ENCODE data around the gene BEST2. TPM values are rescaled to one million over a fixed set of nuclear protein-coding genes. Genes with fewer than 3 reads are reported as not detected.

The BEST2 gene
- total RNA-seq, 2 experiments from 2014 or later, result not detected

GRCh38 chr19:12778017-12778904 is 26.7 kb downstream of the BEST2 start:
- POLR2A ChIA-PET, result interaction anchor here (1.7 to 6.2 kb wide), 2 partner anchors 11 to 16 kb away, joined by 8 to 110 read pairs; partner anchors contain the start of gene JUNB
- CTCF ChIA-PET, result interaction anchor here (0.5 to 25.8 kb wide), 13 partner anchors 9 to 98 kb away, joined by 3 to 598 read pairs (median 4); partner anchors contain the start of genes GET3, JUNB, PRDX2 and THSD8

DNA sequence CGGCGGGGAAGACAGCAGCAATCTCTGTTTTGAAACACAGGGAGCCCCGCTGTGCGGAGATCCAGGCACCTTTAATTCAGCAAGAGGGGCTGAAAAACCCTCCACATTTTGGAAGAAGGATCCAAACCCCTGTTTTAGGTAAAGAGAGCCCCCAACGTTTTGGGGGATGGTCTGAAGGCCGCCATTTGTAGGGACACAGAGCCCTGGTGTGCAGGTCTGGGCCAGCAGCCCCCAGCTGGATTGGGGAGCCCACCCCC is 27.2 kb downstream of the BEST2 start:
- ChIA-PET CTCF (interaction anchor here (0.5 to 25.8 kb wide), 8 partner anchors 9 to 69 kb away, joined by 3 to 598 read pairs (median 5); partner anchors contain the start of genes JUNB, PRDX2 and THSD8), POLR2A (interaction anchor here (1.7 to 6.2 kb wide), 2 partner anchors 10 to 15 kb away, joined by 8 to 110 read pairs; partner anchors contain the start of gene JUNB)

DNA sequence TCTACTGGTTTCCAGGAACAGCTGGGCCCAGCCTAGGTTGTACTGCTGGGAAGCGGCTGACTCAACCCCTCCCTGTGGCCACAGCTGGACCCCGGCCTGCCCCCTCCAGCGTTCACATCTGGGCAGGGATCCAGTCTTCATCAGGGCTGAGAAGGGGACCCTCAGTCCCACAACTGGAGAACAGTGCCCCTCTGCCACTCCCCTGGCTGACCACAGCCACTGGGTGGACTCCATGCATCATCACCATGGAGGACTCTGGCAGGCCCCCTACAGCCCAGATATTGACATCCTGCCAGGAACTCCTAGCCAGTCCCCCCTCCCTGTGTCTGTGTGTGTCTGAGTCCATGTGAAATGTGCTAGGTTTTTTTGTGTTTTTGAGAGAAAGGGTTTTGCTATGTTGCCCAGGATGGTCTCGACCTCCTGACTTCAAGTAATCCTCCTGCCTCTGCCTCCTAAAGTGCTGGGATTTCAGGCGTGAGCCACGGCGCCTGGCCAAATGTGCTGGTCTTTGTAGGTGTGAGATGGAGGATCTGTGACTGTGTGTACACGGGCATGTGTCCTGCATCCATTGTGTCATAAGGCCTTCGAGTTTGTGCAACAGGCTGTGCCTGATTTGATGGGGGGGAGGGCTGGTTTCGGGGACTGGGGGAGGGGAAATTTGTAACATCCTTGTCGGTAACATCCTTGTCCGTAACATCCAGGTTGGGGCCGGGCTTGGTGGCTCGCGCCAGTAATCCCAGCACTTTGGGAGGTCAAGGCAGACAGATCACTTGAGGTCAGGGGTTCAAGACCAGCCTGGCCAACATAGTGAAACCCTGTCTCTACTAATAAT is 27.8 kb downstream of the BEST2 start:
- ChIA-PET POLR2A (interaction anchor here (1.7 to 6.2 kb wide), 2 partner anchors 10 to 15 kb away, joined by 8 to 110 read pairs; partner anchors contain the start of gene JUNB), CTCF (interaction anchor here (0.9 to 25.8 kb wide), 6 partner anchors 9 to 69 kb away, joined by 4 to 598 read pairs (median 19); partner anchors contain the start of genes JUNB, PRDX2 and THSD8)

DNA sequence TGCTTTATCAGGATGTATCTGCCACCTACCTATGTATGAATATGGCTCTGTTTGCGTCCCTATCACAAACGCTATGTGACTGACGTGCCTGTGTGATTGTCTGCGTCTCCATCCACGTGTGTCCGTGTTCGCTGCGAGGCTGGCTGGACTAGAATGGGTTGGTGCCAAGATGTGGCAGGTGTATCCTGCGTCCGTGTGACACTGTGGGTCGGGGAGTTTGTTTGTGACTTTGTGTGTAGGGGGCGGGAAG is 30.5 kb downstream of the BEST2 start:
- CTCF ChIA-PET, result interaction anchor here (1.0 to 4.6 kb wide), 4 partner anchors 12 to 48 kb away, joined by 3 to 82 read pairs (median 6); partner anchors contain the start of gene JUNB
- POLR2A ChIA-PET, result interaction anchor here (1.0 to 3.7 kb wide), 5 partner anchors 8 to 50 kb away, joined by 3 to 84 read pairs (median 3); partner anchors contain the start of genes JUNB, PRDX2 and THSD8

GRCh38 chr19:12782424-12783290 is 31.1 kb downstream of the BEST2 start:
- POLR2A ChIA-PET, result interaction anchor here (1.0 to 3.7 kb wide), 5 partner anchors 8 to 50 kb away, joined by 3 to 84 read pairs (median 3); partner anchors contain the start of genes JUNB, PRDX2 and THSD8
- CTCF ChIA-PET, result interaction anchor here (1.0 to 4.6 kb wide), 5 partner anchors 12 to 155 kb away, joined by 3 to 82 read pairs (median 4); partner anchors contain the start of gene JUNB

- CTCF ChIA-PET, result interaction anchor here (0.6 to 4.6 kb wide), 6 partner anchors 10 to 154 kb away, joined by 3 to 82 read pairs (median 4); partner anchors contain the start of gene JUNB
- POLR2A ChIA-PET, result interaction anchor here (1.0 to 3.7 kb wide), 2 partner anchors 9 to 19 kb away, joined by 3 to 84 read pairs; partner anchors contain the start of genes JUNB, PRDX2 and THSD8
Measured at GRCh38 chr19:12783291-12783848, 31.8 kb downstream of the BEST2 start.

DNA sequence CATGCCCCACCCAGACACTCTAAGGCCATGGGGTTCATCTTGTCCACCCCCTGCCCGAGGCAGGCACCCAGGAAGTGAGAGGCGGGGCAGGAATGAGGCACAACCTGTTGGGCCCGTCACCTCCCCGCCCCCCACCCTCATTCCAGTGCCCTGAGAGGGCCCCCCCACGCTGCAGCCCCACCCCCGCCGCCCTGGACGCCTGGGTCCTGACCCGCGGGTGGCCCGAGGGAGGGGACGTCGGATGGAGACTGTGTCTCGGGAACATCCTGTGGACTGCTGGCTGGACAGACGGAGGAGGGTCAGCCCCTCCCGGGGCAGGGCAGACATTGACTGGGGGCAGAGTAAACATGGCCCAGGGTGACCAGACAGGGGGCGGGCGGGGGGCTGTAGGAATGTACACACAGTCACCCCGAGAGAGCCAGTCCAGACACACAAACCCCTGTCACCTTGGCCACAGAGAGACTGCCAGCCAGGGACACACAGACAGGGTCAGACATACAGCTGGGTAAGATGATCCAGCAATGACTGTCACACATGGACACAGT is 32.3 kb downstream of the BEST2 start:
- ChIA-PET POLR2A (interaction anchor here (3.7 kb wide), 1 partner anchor 8 kb away, joined by 84 read pairs; the partner anchor contains the start of gene JUNB), CTCF (interaction anchor here (0.6 to 4.6 kb wide), 3 partner anchors 10 to 18 kb away, joined by 3 to 82 read pairs (median 7); partner anchors contain the start of gene JUNB)

DNA sequence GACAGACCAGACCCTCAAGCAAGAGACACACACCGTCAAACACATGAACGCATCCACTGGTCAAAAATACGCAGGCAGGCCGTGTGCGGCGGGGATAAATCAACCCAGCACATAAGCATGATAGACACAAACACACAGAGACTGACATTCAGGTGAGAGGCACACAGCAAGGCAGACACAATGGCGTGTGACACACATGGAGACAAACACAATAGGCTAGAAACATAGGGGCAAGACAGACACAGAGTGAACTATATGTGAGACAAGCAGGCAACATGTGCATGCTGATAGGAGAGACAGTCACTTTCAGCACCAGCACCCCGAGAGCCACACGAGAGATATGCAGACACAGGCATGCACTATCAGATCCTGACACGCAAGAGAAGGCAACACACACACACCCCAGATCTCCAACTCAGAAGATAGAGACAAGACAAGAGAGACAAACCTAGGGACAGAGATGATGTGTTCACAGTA is 32.8 kb downstream of the BEST2 start:
- POLR2A ChIA-PET, result no interaction called here
- CTCF ChIA-PET, result interaction anchor here (2.4 to 4.6 kb wide), 2 partner anchors 10 to 18 kb away, joined by 7 to 82 read pairs; partner anchors contain the start of gene JUNB

GRCh38 chr19:12784871-12785430 is 33.4 kb downstream of the BEST2 start:
- POLR2A ChIA-PET, result no interaction called here
- CTCF ChIA-PET, result interaction anchor here (1.0 to 3.0 kb wide), 3 partner anchors 9 to 63 kb away, joined by 5 to 13 read pairs (median 5); no protein-coding TSS in a partner anchor

DNA sequence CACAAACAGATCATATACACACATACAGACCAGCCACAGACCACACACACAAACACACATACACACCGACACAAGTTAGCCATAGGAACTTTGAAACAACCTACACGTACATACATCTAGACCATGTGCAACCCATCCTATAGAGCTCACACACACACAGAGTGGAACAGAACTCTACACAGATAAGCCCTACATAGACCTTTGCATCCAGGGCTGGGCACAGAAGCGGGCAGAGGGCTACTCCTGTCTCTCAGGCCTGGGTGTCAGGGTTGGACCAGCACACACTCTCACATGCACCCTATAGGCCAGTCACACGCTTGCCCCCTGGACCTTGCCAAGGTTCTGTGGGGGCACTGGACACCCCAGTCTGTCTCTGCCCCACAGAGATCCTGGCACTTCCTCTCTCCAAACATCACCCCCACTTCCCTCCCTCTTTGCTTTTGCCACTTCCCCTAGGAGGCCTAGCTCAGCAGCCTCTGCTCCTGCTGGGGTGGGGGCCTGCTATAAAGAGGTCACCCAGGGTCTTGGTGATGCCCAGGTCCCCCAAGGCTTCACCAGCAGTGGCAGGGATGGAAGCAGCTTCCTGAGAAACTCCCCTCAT is 33.9 kb downstream of the BEST2 start:
- POLR2A ChIA-PET, result interaction anchor here (0.5 kb wide), 1 partner anchor 13 kb away, joined by 3 read pairs; no protein-coding TSS in a partner anchor
- CTCF ChIA-PET, result interaction anchor here (1.0 to 3.0 kb wide), 3 partner anchors 10 to 62 kb away, joined by 5 to 13 read pairs (median 5); no protein-coding TSS in a partner anchor

GRCh38 chr19:12786141-12786870 is 34.7 kb downstream of the BEST2 start:
- ChIA-PET POLR2A (no interaction called here), CTCF (interaction anchor here (1.2 to 3.3 kb wide), 3 partner anchors 9 to 20 kb away, joined by 4 to 41 read pairs (median 13); no protein-coding TSS in a partner anchor)

DNA sequence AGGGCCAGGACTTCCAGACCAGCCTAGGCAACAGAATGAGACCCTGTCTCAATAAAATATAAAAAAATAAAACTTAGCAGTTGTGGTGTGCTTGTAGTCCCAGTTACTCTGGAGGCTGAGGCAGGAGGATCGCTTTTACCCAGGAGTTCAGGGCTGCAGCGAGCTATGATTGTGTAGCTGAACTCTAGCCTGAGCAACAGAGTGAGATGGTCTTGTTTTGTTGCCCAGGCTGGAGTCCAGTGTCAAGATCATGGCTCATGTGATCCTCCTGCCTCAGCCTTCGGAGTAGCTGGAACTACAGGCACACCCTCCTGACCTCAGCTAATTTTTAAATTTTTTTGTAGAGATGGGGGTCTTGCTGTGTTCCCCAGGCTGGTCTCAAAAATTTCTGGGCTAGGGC is 35.4 kb downstream of the BEST2 start:
- POLR2A ChIA-PET, result no interaction called here
- CTCF ChIA-PET, result interaction anchor here (1.2 to 3.3 kb wide), 3 partner anchors 9 to 21 kb away, joined by 4 to 41 read pairs (median 13); no protein-coding TSS in a partner anchor

DNA sequence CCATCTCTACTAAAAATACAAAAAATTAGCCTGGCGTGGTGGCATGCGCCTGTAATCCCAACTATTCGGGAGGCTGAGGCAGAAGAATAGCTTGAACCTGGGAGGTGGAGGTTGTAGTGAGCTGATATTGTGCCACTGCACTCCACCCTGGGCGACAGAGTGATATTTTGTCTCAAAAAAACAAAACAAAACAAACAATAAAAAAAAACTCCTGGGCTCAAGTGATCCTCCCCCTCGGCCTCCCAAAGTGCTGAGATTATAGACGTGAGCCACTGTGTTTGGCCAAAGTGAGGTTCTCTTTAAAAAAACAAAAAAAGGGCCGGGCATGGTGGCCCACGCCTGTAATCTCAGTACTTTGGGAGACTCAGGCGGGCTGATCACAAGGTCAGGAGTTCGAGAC is 35.9 kb downstream of the BEST2 start:
- CTCF ChIA-PET, result interaction anchor here (3.0 to 3.3 kb wide), 2 partner anchors 9 to 10 kb away, joined by 13 to 41 read pairs; no protein-coding TSS in a partner anchor
- POLR2A ChIA-PET, result no interaction called here

DNA sequence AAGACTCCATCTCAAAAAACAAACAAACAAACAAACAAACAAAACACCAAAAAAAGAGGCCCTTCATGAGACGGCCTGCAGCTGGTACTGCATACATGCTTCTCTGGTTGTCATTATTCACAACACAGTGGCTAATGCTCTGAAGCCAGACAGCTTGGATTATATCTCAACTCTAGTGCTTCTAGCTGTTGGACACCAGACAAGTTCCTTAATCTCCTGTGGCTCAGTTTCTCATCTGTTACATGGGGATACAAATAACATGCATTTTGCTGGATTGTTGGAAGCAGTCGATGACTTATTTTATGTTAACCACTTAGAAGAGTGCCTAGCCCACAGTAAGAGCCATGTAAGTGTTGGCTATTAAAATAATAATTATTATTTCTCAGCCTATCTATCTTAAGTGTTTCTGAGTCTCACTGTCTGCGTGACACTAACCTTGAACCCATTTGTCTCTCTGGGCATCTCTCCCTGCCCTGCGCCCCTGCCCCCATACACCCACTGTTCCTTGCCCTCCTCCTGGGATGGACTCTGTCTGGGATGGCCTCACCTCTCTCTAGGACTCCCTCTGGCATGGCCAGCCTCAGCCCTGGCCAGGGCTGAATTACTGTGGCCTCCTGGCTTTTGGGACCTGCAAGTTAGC is 36.6 kb downstream of the BEST2 start:
- POLR2A ChIA-PET, result interaction anchor here (1.5 kb wide), 1 partner anchor 10 kb away, joined by 8 read pairs; no protein-coding TSS in a partner anchor
- CTCF ChIA-PET, result interaction anchor here (0.8 to 3.3 kb wide), 5 partner anchors 8 to 273 kb away, joined by 3 to 41 read pairs (median 3); no protein-coding TSS in a partner anchor

GRCh38 chr19:12788682-12789097 is 37.1 kb downstream of the BEST2 start:
- ChIA-PET POLR2A (interaction anchor here (0.9 to 1.5 kb wide), 3 partner anchors 10 to 364 kb away, joined by 3 to 8 read pairs (median 4); no protein-coding TSS in a partner anchor), CTCF (interaction anchor here (0.8 to 3.3 kb wide), 5 partner anchors 11 to 273 kb away, joined by 3 to 41 read pairs (median 3); partner anchors contain the start of genes PRDX2 and THSD8)
